GM18505 (cell line): ENCODE measurements around the gene DDX31.

Experiments used
- ATAC-seq: cut with Tn5 transposase; IDR thresholded peaks from one replicate; pipeline ENCODE4 v1.9.1; 2021; ENCODE audit not compliant: unreplicated experiment
- POLR2A ChIP-seq: IDR thresholded peaks from 4 replicates; pipeline ENCODE4 v1.6.1; 2011; ENCODE audit warnings: borderline replicate concordance; ENCODE audit not compliant: insufficient read depth, insufficient read length; ENCODE audit errors: extremely low read depth

Gene DDX31

GRCh38 chr9:132637801-132638200 is 32.0 kb downstream of the DDX31 start:
- no peak for TF ChIP-seq POLR2A
- no peak for ATAC-seq

- ATAC-seq: no peak
Measured at GRCh38 chr9:132637351-132637750, 32.4 kb downstream of the DDX31 start.

GRCh38 chr9:132634327-132634726 is 35.5 kb downstream of the DDX31 start:
- no peak for ATAC-seq
- TF ChIP-seq POLR2A: no peak

More at GRCh38 chr9:132637351-132637750, 32.4 kb downstream of the DDX31 start:
- no peak for TF ChIP-seq POLR2A

DNA sequence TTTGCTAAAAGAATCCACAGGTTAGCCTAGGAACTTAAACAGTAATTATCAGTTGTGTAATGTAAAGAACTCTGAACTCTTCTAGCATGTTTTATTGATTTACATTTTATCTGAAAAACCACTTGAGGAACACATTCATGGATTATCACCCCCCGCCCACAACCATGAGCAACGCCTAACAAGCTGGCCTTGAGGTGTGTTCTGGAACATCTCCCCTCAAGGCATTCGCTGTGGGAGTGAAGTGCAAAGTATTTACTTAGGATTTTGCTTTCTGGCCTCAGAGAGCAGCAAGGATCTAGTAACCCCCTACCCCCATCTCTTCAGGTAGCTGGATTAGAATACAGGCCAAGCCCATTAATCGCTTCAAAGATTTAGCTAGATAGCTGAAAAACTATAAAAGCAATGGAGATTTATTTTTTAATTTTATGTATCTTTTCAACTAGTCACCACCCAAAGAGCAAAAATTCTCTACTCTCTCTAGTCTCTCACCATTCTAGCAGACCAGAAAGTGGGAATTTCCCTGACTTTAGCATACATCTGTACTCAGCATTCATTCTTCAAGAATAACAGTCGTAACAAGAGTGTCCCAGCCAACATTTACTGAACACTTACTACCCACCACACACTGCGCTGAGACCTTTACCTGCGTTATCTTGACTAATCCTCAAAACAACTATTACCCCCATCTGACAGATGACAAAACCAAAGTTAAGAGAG is 37.2 kb downstream of the DDX31 start:
- no peak for ATAC-seq
- no peak for TF ChIP-seq POLR2A

GRCh38 chr9:132631685-132632084 is 38.1 kb downstream of the DDX31 start:
- no peak for TF ChIP-seq POLR2A
- ATAC-seq: no peak

DNA sequence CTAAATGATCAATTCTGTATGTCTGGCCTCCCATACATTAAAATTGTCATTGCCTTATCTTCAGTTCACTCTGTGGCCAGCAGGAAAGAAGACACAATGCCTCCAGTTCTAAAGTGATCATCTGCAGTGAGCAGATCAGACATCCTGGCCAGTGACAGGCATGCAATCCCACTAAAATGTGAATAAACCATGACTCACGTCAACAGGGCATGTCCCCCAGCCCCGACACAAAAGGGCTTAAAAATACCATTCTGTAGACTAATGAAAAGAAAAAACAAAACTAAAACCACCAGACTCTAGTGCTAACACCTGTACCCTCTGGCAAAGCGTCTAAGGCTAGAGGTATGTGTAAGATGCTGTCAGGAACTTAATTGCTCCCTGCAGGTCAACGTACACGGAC is 38.5 kb downstream of the DDX31 start:
- TF ChIP-seq POLR2A: no peak
- ATAC-seq: no peak

GRCh38 chr9:132630811-132631210 is 39.0 kb downstream of the DDX31 start:
- no peak for TF ChIP-seq POLR2A
- no peak for ATAC-seq

GRCh38 chr9:132630116-132630515 is 39.7 kb downstream of the DDX31 start:
- TF ChIP-seq POLR2A: no peak
- no peak for ATAC-seq

GRCh38 chr9:132628746-132629145 is 41.0 kb downstream of the DDX31 start:
- no peak for TF ChIP-seq POLR2A
- no peak for ATAC-seq

- TF ChIP-seq POLR2A: no peak
- ATAC-seq: no peak
Measured at GRCh38 chr9:132627594-132627993, 42.2 kb downstream of the DDX31 start.

GRCh38 chr9:132627106-132627505 is 42.7 kb downstream of the DDX31 start:
- no peak for ATAC-seq
- TF ChIP-seq POLR2A: no peak

GRCh38 chr9:132626285-132626684 is 43.5 kb downstream of the DDX31 start:
- TF ChIP-seq POLR2A: no peak
- no peak for ATAC-seq

- no peak for ATAC-seq
- TF ChIP-seq POLR2A: no peak
Measured at GRCh38 chr9:132622159-132622558, 47.6 kb downstream of the DDX31 start.

- no peak for ATAC-seq
- TF ChIP-seq POLR2A: no peak
Measured at GRCh38 chr9:132616725-132617124, 53.1 kb downstream of the DDX31 start.

GRCh38 chr9:132615774-132616173 is 54.0 kb downstream of the DDX31 start:
- no peak for TF ChIP-seq POLR2A
- no peak for ATAC-seq

DNA sequence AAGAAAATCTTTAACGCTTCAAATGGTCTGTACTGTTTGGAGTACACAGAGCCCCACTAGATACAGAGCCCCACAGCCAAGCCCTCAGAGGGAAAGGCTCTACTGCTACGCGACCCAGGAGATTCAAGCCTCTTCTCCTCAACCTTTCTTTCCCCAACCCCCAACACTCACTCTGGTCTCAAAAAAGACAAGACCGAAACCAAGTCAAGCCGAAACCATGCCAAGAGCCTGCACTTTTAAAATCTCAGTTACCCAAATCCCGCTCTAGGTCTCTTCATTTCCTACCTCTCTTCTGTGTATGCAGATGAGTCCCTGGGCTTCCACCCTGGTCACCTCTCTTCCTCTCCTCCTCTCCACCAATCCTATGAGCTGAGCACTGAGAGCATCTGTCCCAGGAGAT is 55.5 kb downstream of the DDX31 start:
- no peak for TF ChIP-seq POLR2A
- ATAC-seq: no peak

DNA sequence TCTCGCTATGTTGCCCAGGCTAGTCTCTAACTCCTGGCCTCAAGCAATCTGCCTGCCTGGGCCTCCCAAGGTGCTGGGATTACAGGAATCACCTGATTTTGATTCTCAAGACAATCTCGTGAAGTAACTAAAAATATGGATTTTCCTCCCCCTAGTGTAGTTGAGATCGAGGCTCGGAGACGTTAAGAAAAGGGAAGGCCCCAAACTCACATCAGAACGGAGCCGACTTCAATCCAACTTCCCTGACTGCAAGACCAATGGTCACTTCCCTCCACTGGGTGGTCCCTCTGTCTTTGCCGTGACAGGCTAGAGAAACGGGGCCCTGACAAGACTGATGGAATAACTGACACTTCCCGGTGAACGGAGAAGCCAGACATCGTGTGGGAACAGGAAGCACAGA is 59.1 kb downstream of the DDX31 start:
- no peak for TF ChIP-seq POLR2A
- no peak for ATAC-seq
